ENCODE data around the gene CIDEA. TPM values are rescaled to one million over a fixed set of nuclear protein-coding genes. Genes with fewer than 3 reads are reported as not detected.

The CIDEA gene
- total RNA-seq (2022; extraction: Qiagen RNA extraction; ENCODE audit: low read depth): not detected in 5 replicates

GRCh38 chr18:12254136-12254819 is at the start of gene CIDEA:
Gene CIDEA, plus strand, starts transcription at chr18:12254361. Its CDS starts 23 bp downstream, at chr18:12254384.

GRCh38 chr18:12307701-12308385 is 53.7 kb downstream of the CIDEA start, which contains the start of gene TUBB6:
Gene TUBB6, plus strand, starts transcription at chr18:12308241. Its CDS starts 52 bp downstream, at chr18:12308293.

Other genes with a start within 250 kb of the CIDEA start
- not detected in 5 replicates for gene ANKRD62, start 160.5 kb upstream of the CIDEA start, total RNA-seq (2022; extraction: Qiagen RNA extraction; ENCODE audit: low read depth)
- gene TUBB6, start 53.9 kb downstream of the CIDEA start, total RNA-seq (2022; extraction: Qiagen RNA extraction; ENCODE audit: low read depth): 173 to 207 TPM (median 196 TPM) in 5 replicates
- gene AFG3L2, start 122.9 kb downstream of the CIDEA start, total RNA-seq (2022; extraction: Qiagen RNA extraction; ENCODE audit: low read depth): 35.4 to 53.6 TPM (median 36.9 TPM) in 5 replicates
- 5.6 to 10.9 TPM (median 7.5 TPM) in 5 replicates for gene PRELID3A, start 153.6 kb downstream of the CIDEA start, total RNA-seq (2022; extraction: Qiagen RNA extraction; ENCODE audit: low read depth)

All from A549 treated with ZK216348 at 1 μM for 4 hours (cell line).